Fibroblast of mammary gland (primary cell): ENCODE data around the gene SEPTIN7.
A peak's percentile ranks its signal among the peaks of the same experiment; 100 is the strongest.

ENCODE experiments used
- DNase-seq: peaks from one replicate; pipeline ENCODE4 v3.0.0-alpha.2; 2010; ENCODE audit warnings: low read depth
- H3K4me3 ChIP-seq: 2 replicates; pipeline ENCODE4 v1.5.1; 2011; ENCODE audit warnings: low read depth, mild to moderate bottlenecking, low read length, moderate library complexity; ENCODE audit not compliant: control insufficient read depth
- CTCF ChIP-seq: conservative IDR thresholded peaks from 2 replicates; pipeline ENCODE4 v1.5.1; 2011; ENCODE audit warnings: low read depth, low read length, inconsistent platforms; ENCODE audit not compliant: control insufficient read depth, insufficient read depth

SEPTIN7 gene

GRCh38 chr7:35801392-35802101 lies 690 bp downstream of the SEPTIN7 start:
- peak; percentile 56 for DNase-seq
- H3K4me3 ChIP-seq = peak overlapping the region; percentile 80
- peak; percentile 73 for TF ChIP-seq CTCF

GRCh38 chr7:35802102-35802466 lies 1.2 kb downstream of the SEPTIN7 start:
- peak overlapping the region; percentile 80 for H3K4me3 ChIP-seq
- no peak for DNase-seq
- TF ChIP-seq CTCF = no peak

- TF ChIP-seq CTCF = no peak
- H3K4me3 ChIP-seq = peak overlapping the region; percentile 80
- no peak for DNase-seq
Observed at GRCh38 chr7:35802649-35803048, 1.8 kb downstream of the SEPTIN7 start.

- DNase-seq = no peak
- no peak overlapping the region for H3K4me3 ChIP-seq
- TF ChIP-seq CTCF = no peak
Observed at GRCh38 chr7:35804231-35804970, 3.5 kb downstream of the SEPTIN7 start.

- no peak for TF ChIP-seq CTCF
- no peak overlapping the region for H3K4me3 ChIP-seq
- peak; percentile 30 for DNase-seq
Observed at GRCh38 chr7:35805876-35806275, 5.0 kb downstream of the SEPTIN7 start.

- TF ChIP-seq CTCF = no peak
- no peak overlapping the region for H3K4me3 ChIP-seq
- DNase-seq = no peak
Observed at GRCh38 chr7:35816514-35816913, 15.7 kb downstream of the SEPTIN7 start.
